ENCODE results near the gene AKR1C2. TPM values are rescaled to one million over a fixed set of nuclear protein-coding genes. Genes with fewer than 3 reads are reported as not detected.
A peak's percentile ranks its signal among the peaks of the same experiment; 100 is the strongest.
"Not testable (repeated sequence)": the region's sequence is repeated elsewhere in the genome, so short reads cannot be mapped to it uniquely, and the experiment has no call there.

The AKR1C2 gene
- 0.29 TPM for polyA plus RNA-seq (2013, experiment 1 of 2; ENCODE audit: insufficient read length)
- polyA plus RNA-seq (2013, experiment 2 of 2; ENCODE audit: insufficient read length), result 0.25 TPM

- DNase-seq, result not testable (repeated sequence)
Measured at GRCh38 chr10:5003127-5004029, at the start of gene AKR1C2. Gene AKR1C2 (minus strand): TSS chr10:5003857. CDS start chr10:5003835, 22 bp downstream.

GRCh38 chr10:5052951-5053500, 49.4 kb upstream of the AKR1C2 start:
- DNase-seq, result not testable (repeated sequence)

GRCh38 chr10:5047912-5048628, 44.4 kb upstream of the AKR1C2 start:
- peak; percentile 26 for DNase-seq

- DNase-seq, result not testable (repeated sequence)
Measured at GRCh38 chr10:5047055-5047454, 43.4 kb upstream of the AKR1C2 start.

GRCh38 chr10:5046410-5046809, 42.8 kb upstream of the AKR1C2 start:
- DNase-seq, result no peak

GRCh38 chr10:5045095-5045494, 41.4 kb upstream of the AKR1C2 start:
- DNase-seq, result no peak

- no peak for DNase-seq
Measured at GRCh38 chr10:5043716-5044115, 40.1 kb upstream of the AKR1C2 start.

GRCh38 chr10:5042922-5043321, 39.3 kb upstream of the AKR1C2 start:
- DNase-seq, result no peak

- DNase-seq, result no peak
Measured at GRCh38 chr10:5041471-5042023, 37.9 kb upstream of the AKR1C2 start.

GRCh38 chr10:5040781-5041470, 37.3 kb upstream of the AKR1C2 start:
- DNase-seq, result peak; percentile 15

GRCh38 chr10:5040010-5040673, 36.5 kb upstream of the AKR1C2 start:
- no peak for DNase-seq

- no peak for DNase-seq
Measured at GRCh38 chr10:5038733-5039132, 35.1 kb upstream of the AKR1C2 start.

GRCh38 chr10:5038101-5038500, 34.4 kb upstream of the AKR1C2 start:
- no peak for DNase-seq

GRCh38 chr10:5036511-5036910, 32.9 kb upstream of the AKR1C2 start:
- no peak for DNase-seq

- DNase-seq, result no peak
Measured at GRCh38 chr10:5035356-5035755, 31.7 kb upstream of the AKR1C2 start.

GRCh38 chr10:5034588-5034987, 30.9 kb upstream of the AKR1C2 start:
- no peak for DNase-seq

- DNase-seq, result peak; percentile 77
Measured at GRCh38 chr10:5033061-5033778, 29.6 kb upstream of the AKR1C2 start.

GRCh38 chr10:5032444-5032843, 28.8 kb upstream of the AKR1C2 start:
- not testable (repeated sequence) for DNase-seq

- not testable (repeated sequence) for DNase-seq
Measured at GRCh38 chr10:5031588-5031987, 27.9 kb upstream of the AKR1C2 start.

- no peak for DNase-seq
Measured at GRCh38 chr10:5030989-5031388, 27.3 kb upstream of the AKR1C2 start.

GRCh38 chr10:5025461-5025881, 21.8 kb upstream of the AKR1C2 start:
- not testable (repeated sequence) for DNase-seq
